Measurements from ENCODE around the gene CDH23.
A peak's percentile ranks its signal among the peaks of the same experiment; 100 is the strongest.

CDH23 gene

GRCh38 chr10:71777213-71777985, 380.7 kb downstream of the CDH23 start:
- DNase-seq (ENCODE audit: insufficient read length, low spot score), result no peak
- FAIRE-seq, result no peak

- FAIRE-seq (no peak), DNase-seq (ENCODE audit: insufficient read length, low spot score) (no peak)
These were observed 381.5 kb downstream of the CDH23 start for GRCh38 chr10:71778071-71778825.

DNA sequence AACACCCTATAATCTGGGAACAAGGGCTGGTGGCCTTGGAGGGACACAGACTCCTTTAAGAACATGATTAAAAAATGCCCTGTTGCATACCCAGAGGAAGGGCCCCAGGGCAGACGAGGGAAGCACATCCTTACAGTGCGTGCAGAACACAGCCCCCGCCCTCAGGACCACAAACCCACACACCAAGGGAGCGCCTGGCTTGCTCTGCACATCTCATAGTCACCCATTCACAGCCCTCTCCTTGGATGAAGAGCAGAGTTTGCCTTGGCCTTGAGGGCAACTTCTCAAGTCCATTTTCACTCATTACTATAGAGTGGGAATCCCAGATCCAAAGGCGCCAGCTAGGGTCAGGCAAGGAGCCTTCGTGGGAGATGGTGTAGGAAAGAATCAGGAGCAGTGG, 382.9 kb downstream of the CDH23 start:
- FAIRE-seq (no peak), DNase-seq (ENCODE audit: insufficient read length, low spot score) (no peak)

DNA sequence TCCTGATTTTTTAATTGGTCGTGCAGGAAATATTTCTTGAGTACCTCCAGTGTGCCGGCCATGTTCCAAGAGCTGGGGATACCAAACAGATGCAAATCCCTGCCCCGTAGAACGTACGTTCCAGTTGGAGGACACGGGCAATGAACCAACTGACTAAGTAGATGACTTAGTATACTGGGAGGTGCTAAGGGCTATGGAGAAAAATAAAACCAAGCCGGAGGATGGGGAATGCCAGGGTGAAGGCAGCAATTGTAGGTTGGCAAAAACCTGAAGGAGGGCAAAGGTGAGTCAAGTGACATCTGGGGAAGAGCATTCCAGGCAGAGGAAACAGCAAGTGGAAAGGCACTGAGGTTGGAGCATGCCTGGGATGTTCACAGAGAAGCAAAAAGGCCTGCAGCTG, 383.4 kb downstream of the CDH23 start:
- DNase-seq (ENCODE audit: insufficient read length, low spot score) (no peak), FAIRE-seq (no peak)

DNA sequence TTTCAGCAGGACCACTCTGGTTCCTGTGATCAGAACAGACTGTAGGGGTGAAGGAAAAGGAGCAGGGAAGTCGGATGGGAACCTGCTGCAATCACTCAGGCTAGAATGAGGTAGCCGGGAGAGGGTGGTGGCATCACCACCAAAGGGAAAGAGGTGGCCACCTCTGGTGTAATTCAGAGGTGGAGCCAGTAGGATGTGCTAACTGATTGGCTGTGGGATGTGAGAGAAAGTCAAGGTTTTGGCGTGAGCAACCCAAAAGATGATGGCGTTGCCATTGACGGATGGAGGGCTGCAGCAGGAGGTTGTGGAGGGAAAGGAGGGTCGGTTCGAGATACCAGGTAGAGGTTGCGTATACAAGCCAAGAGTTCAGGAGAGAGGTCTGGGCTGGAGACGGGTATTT, 384.0 kb downstream of the CDH23 start:
- no peak for DNase-seq (ENCODE audit: insufficient read length, low spot score)
- no peak for FAIRE-seq

GRCh38 chr10:71782221-71782916, 385.6 kb downstream of the CDH23 start:
- FAIRE-seq (no peak), DNase-seq (ENCODE audit: insufficient read length, low spot score) (no peak)

GRCh38 chr10:71782917-71783490, 386.3 kb downstream of the CDH23 start:
- FAIRE-seq (peak; percentile 56), DNase-seq (ENCODE audit: insufficient read length, low spot score) (no peak)

DNA sequence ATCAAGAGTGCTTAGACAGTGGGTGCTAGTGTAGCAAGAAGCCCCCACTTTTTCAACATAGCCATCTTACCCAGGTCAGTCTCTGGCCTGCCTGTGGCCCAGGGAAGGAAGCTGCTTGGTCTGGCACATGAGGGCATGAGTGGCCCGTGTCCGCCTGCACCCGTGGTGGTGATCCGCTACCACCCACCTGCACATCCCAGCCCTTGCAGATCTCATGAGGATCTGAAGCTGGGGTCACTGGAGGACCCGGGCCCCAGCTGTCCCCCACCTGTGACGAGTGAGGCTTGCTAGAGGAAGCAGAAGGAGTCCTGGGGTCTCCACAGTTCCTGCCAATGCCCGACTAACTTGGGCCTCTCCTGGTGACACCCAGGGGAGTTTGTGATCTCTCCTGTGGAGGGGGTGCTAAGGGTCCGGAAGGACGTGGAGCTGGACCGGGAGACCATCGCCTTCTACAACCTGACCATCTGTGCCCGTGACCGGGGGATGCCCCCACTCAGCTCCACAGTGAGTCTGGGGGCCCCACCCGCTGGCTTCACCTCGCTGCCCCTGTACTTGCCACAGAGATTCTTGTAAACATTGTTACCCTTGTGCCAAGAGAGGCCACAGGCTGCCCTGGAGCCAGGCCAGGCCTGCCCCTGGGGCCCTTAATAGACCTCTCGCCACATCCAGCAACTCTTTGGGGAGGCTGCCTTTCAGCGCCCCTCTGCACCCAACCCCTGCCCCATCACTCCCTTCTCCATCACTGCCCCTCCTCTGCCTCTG, 387.4 kb downstream of the CDH23 start:
- DNase-seq (ENCODE audit: insufficient read length, low spot score), result no peak
- no peak for FAIRE-seq

DNA sequence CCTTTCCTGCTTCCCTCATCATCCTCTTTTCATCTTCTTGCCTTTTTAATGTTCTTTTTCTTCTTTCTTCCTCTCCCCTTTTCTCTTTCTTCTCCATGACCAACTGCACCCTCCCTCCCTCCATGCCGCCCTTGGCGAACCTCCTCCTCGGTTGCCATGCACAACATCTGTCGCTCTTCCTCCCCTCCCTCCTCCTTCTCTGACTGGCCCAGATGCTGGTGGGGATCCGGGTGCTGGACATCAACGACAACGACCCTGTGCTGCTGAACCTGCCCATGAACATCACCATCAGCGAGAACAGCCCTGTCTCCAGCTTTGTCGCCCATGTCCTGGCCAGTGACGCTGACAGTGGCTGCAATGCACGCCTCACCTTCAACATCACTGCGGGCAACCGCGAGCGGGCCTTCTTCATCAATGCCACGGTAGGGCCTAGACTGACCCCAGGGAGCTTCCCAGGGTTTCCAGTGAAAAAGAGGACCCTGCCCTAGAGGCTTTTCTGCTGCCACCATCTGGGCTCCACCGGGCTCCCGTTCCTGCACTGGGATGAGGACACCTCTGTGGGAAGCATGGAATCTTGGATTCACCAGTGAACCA, 388.1 kb downstream of the CDH23 start:
- DNase-seq (ENCODE audit: insufficient read length, low spot score), result no peak
- no peak for FAIRE-seq

- FAIRE-seq (no peak), DNase-seq (ENCODE audit: insufficient read length, low spot score) (no peak)
These were observed 392.2 kb downstream of the CDH23 start for GRCh38 chr10:71788954-71789353.

DNA sequence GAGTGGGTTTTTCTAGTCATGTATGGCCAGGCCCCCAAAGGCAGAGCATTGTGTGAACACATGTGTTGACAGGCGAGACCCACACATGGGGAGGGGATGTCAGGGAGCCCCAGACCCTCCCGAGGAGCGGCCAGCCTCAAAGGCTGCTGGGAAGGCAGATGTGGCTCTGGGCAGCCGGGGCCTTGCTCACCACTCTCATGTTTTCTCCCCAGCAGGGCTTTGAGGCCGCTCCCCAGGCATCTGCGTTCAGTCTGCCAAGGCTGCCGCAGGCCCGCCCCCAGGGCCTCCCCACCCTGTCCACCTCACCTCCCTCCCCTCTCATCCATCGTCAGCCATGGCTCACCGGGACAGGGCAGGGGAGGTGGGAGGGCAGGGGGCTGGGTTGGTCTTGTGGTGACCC, 393.2 kb downstream of the CDH23 start:
- FAIRE-seq (no peak), DNase-seq (ENCODE audit: insufficient read length, low spot score) (no peak)

DNA sequence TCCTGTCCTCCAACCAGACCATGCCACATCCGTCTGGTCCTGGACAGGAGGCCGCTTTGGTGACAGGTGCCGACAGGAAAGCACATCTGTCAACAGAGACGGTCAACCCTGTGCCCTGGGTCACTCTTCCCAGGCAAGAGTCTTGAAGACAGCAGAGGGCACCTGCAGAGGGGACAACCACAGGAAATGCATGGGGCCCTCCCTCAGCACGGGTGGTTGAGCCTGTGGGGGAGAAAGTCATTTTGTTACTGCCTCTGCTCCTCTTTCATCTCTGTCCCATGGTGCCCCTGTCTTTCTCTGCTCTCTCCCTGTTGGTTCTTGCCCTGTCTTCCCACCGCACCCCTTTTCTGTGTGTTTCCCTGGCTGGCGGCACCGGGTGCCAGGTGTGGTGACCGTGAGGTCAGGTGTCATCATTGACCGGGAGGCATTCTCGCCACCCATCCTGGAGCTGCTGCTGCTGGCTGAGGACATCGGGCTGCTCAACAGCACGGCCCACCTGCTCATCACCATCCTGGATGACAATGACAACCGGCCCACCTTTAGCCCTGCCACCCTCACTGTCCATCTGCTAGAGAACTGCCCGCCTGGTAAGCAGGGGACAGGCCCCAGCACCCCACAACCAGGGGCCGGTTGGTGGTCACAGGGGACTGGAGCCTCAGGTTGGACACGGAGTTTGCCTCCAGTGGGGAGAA, 394.2 kb downstream of the CDH23 start:
- no peak for DNase-seq (ENCODE audit: insufficient read length, low spot score)
- peak; percentile 35 for FAIRE-seq

- DNase-seq (ENCODE audit: insufficient read length, low spot score) (no peak), FAIRE-seq (no peak)
These were observed 398.5 kb downstream of the CDH23 start for GRCh38 chr10:71795248-71795647.

GRCh38 chr10:71796749-71797405, 400.2 kb downstream of the CDH23 start:
- DNase-seq (ENCODE audit: insufficient read length, low spot score), result no peak
- no peak for FAIRE-seq

- no peak for DNase-seq (ENCODE audit: insufficient read length, low spot score)
- no peak for FAIRE-seq
These were observed 401.0 kb downstream of the CDH23 start for GRCh38 chr10:71797533-71798307.

DNA sequence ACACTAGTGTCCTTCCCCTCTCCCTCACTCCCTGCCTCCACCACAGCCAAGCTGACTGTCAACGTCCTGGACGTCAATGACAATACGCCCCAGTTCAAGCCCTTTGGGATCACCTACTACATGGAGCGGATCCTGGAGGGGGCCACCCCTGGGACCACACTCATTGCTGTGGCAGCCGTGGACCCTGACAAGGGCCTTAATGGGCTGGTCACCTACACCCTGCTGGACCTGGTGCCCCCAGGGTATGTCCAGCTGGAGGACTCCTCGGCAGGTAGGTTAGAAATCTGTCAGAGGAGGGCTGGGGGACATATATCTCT, 401.5 kb downstream of the CDH23 start:
- DNase-seq (ENCODE audit: insufficient read length, low spot score) (no peak), FAIRE-seq (no peak)

- FAIRE-seq (no peak), DNase-seq (ENCODE audit: insufficient read length, low spot score) (no peak)
These were observed 402.4 kb downstream of the CDH23 start for GRCh38 chr10:71799112-71799511.

GRCh38 chr10:71799608-71800453, 403.1 kb downstream of the CDH23 start:
- no peak for DNase-seq (ENCODE audit: insufficient read length, low spot score)
- no peak for FAIRE-seq
